Duodenal mucosa (tissue), 2 donors: ENCODE data around the gene KCTD3.

ENCODE experiments used
- H3K27ac ChIP-seq: one replicate; pipeline ENCODE4 v1.7.0; 2013; ENCODE audit warnings: low read depth, low read length
- H3K27me3 ChIP-seq, 2 donors: one replicate each; pipeline ENCODE4 v1.7.0; 2013; ENCODE audit warnings: low read length in 2 of 2, control low read depth in 1 of 2; ENCODE audit not compliant: insufficient read depth in 2 of 2, control insufficient read depth in 1 of 2
- H3K36me3 ChIP-seq, 2 donors: one replicate each; pipeline ENCODE4 v1.7.0; 2013; ENCODE audit warnings: low read length in 2 of 2, control low read depth in 1 of 2; ENCODE audit not compliant: insufficient read depth in 2 of 2, control insufficient read depth in 1 of 2
- H3K4me1 ChIP-seq, 2 donors: one replicate each; pipeline ENCODE4 v1.7.0; 2013; ENCODE audit warnings: low read length in 2 of 2, control low read depth in 1 of 2; ENCODE audit not compliant: insufficient read depth in 2 of 2, control insufficient read depth in 1 of 2
- H3K4me3 ChIP-seq, 2 donors: one replicate each; pipeline ENCODE4 v1.7.0; 2013; ENCODE audit warnings: low read length in 2 of 2, low read depth in 1 of 2
- H3K9ac ChIP-seq, 2 donors: one replicate each; pipeline ENCODE4 v1.7.0; 2013; ENCODE audit warnings: low read length in 2 of 2, low read depth in 1 of 2
- H3K9me3 ChIP-seq, 2 donors: one replicate each; pipeline ENCODE4 v1.7.0; 2013; ENCODE audit warnings: low read length in 2 of 2, control low read depth in 1 of 2; ENCODE audit not compliant: control insufficient read depth in 1 of 2

The KCTD3 gene

DNA sequence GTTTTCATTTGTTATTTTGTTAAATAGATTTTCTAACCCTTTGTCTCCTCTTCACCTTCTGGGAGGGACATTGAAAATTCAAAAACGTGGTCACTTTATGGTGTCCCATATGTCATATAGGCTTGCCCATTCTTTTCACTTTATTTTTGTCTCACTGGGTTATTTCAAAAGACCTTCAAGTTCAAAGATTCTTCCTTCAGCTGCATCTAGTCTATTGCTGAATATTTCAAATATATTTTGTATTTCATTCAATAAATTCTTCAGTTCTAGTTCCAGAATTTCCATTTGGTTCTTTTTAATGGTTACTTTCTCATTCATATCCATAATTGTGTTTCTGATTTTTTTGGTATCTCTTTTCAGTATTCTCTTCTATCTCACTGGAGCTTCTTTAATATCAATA, 11.6 kb upstream of the KCTD3 start:
- H3K4me1 ChIP-seq: peaks cover 18 to 21% of the 10 kb centered on the region in 2 donors
- H3K9me3 ChIP-seq: no peaks in the 10 kb centered on the region
- H3K27me3 ChIP-seq: no peaks in the 10 kb centered on the region
- H3K4me3 ChIP-seq: no peak overlapping the region
- H3K27ac ChIP-seq: no peak overlapping the region
- H3K36me3 ChIP-seq: no peaks in the 10 kb centered on the region
- no peak overlapping the region for H3K9ac ChIP-seq

DNA sequence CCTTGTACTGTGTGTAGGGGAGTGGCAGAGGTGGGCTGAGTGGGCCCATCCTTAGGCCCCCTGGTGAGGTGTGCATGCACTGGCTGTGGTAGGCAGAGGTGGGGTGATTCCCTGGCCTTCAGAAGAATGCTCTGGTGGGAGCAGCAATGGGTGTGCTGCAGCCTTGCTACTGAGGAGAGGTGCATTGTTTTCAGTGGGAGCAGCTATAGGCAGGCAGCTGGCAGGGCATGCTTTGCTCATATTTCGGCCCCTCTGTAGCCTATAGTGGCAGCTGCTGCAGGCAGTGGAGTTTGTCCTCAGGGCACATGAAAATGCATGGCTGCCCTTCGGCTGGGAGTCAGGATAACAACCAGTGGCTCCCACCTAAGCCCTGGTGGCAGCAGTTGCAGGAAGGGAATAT, 10.1 kb upstream of the KCTD3 start:
- peaks cover 18 to 21% of the 10 kb centered on the region in 2 donors for H3K4me1 ChIP-seq
- no peaks in the 10 kb centered on the region for H3K9me3 ChIP-seq
- H3K9ac ChIP-seq: no peak overlapping the region

DNA sequence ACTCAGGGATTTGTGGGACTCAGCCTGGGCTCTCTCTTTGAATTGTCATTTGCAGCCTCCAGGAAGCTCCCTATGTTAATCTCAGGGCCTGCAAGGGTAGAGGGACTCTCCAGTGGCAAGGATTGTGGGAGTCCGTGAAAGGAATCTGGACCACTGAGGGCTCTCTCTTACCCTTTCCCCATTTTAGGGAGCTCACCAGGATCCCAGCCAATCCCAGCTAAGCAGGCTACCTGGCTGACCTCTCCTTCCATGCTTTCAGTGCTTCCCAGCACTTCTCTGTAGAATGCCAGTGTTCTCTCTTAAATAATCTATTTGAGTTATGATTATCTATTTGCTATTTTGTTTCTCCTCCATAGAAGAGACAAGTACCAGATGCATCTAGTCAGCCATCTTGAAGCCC, 9.6 kb upstream of the KCTD3 start:
- H3K4me3 ChIP-seq: no peak overlapping the region

More for the DNA sequence above, 10.1 kb upstream of the KCTD3 start:
- H3K27me3 ChIP-seq: no peaks in the 10 kb centered on the region
- no peak overlapping the region for H3K27ac ChIP-seq
- H3K4me3 ChIP-seq: peak overlapping the region in 1 of 2 donors; percentile 16
- no peaks in the 10 kb centered on the region for H3K36me3 ChIP-seq

DNA sequence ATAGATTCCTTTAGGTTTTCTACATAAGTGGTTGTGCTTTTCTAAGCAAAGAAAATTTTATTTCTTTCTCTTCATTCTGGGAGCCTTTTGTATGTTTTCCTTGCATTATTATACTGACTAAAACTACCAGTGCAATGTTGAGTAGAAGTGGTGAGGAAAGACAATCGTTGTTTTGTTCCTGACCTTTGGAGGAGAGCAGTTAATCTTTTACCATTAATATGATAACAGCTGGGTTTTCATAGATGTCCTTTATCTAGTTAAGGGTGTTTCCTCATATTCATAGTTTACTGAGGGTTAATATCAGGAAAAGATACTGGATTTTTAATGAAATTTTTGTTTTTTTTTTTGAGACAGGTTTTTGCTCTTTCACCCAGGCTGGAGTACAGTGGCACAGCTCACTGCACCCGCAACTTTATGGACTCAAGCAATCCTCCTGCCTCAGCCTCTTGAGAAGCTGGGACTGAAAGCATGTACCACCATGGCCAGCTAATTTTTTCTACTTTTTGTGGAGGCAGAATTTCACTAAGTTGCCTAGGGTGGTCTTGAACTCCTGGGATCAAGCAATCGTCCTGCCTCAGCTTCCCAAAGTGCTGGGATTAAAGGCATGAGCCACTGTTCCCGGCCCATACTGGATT, 9.0 kb upstream of the KCTD3 start:
- no peaks in the 10 kb centered on the region for H3K27me3 ChIP-seq
- H3K4me3 ChIP-seq: no peak overlapping the region
- no peak overlapping the region for H3K27ac ChIP-seq
- H3K36me3 ChIP-seq: no peaks in the 10 kb centered on the region
- H3K9ac ChIP-seq: no peak overlapping the region
- peaks cover 18 to 21% of the 10 kb centered on the region in 2 donors for H3K4me1 ChIP-seq
- no peaks in the 10 kb centered on the region for H3K9me3 ChIP-seq

More for the DNA sequence above, 9.6 kb upstream of the KCTD3 start:
- Histone ChIP-seq H3K4me1 (peaks cover 18 to 21% of the 10 kb centered on the region in 2 donors), H3K9ac (no peak overlapping the region), H3K9me3 (no peaks in the 10 kb centered on the region), H3K36me3 (no peaks in the 10 kb centered on the region), H3K27me3 (no peaks in the 10 kb centered on the region), H3K27ac (no peak overlapping the region)

DNA sequence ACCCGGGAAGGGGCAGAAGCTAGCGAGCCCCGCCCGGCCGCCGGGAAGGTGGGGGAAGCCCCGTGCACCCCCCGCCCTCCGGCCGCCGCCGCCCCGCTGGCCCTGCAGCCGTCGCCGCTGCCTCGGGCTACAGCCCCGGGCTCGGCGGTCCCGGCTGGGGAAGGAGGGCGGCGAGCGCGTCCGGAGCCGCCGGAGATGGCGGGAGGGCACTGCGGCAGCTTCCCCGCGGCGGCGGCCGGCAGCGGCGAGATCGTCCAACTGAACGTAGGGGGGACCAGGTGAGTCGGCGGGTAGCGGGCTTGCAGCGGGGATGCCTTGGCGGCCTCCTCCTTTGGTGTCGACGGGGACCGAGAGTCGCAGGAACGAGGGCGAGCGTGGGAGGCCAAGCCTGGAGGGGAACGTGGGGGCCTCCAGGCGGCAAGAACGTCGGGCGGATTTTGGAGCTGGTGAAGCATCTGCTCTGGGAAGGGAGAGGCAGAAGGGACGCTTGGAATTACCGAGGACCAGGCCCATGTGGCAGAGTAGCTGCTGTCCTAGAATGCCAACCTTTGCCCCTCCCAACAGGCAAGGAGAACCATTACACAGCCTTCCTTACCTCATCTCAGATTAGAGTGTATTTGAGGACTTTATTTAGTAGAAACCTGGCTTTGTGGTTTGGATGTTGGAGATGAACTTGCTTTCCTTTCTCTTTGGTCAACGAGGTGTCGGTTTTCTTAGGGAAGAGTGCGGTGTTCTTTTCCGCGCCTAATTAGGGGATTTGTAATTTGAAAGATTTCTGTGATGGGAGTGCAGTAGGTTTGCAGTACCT, 591 bp downstream of the KCTD3 start:
- Histone ChIP-seq H3K4me1 (peaks cover 29 to 34% of the 10 kb centered on the region in 2 donors), H3K4me3 (peak overlapping the region; percentile 95 to 96), H3K9me3 (no peaks in the 10 kb centered on the region), H3K36me3 (no peaks in the 10 kb centered on the region), H3K27ac (peak overlapping the region; percentile 88), H3K9ac (peak overlapping the region; percentile 81 to 86), H3K27me3 (no peaks in the 10 kb centered on the region)

DNA sequence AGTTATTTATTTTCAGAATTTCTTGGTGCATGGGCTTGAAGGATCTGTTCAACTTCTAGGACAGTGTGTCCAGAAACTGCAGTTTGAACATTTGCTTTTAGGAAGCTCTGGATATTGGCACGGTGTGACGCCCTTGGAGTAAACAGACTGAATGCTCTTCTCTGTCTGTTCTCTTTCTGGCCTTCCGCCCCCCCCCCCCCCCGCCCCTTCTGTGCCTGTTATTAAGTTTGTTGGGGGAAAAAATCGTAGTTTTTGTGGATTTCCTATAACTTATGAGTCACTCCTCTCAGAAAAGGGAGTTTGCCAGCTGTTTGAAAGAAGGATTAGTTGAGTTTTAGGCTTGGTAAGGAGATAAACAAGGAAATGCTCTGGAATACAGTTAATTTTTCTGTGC, 1.2 kb downstream of the KCTD3 start:
- H3K36me3 ChIP-seq: no peaks in the 10 kb centered on the region
- peak overlapping the region; percentile 88 for H3K27ac ChIP-seq
- H3K9ac ChIP-seq: peak overlapping the region; percentile 81 to 86
- H3K4me1 ChIP-seq: peaks cover 35 to 40% of the 10 kb centered on the region in 2 donors
- no peaks in the 10 kb centered on the region for H3K27me3 ChIP-seq
- no peaks in the 10 kb centered on the region for H3K9me3 ChIP-seq
- peak overlapping the region; percentile 95 to 96 for H3K4me3 ChIP-seq

DNA sequence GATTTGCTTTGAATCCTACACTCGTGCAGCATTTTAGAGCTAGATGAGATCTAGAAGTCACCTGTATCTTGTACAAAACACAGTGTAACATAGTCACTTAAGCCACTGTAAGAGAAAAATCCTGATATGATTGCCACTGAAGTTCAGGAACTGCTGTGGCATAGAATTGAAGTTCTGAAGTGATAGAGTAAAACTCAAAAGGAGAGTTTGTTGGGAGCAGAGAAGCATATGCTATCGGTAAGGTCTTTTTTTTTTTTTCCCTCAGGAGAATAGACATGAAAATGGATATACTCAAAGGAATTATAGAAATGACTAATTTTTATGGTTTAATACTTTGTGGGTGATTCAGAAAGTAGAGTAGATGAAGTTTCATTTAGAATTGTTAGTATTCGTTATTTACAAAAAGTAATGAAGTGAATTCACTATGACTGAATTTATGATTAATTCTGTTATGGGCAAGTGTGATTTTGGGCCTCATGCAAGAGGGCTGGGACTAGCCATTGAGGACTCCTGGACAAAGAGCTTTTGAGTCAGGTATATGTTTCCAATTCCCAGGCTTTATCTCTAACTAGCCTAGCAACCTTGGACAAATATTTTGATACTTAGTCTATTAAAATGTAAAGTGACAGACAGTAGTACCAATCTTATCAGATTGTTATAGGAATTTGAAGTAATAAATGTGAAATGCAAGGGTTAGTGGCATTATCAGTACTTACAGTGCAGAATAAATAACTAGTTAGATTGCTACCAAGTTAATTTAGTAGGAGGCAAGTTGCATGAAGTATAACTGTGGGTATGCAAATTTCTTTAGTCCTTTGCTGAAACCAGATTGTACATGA, 3.1 kb downstream of the KCTD3 start:
- no peaks in the 10 kb centered on the region for H3K27me3 ChIP-seq
- no peak overlapping the region for H3K27ac ChIP-seq
- H3K4me1 ChIP-seq: peaks cover 38 to 42% of the 10 kb centered on the region in 2 donors
- no peaks in the 10 kb centered on the region for H3K9me3 ChIP-seq
- peaks cover 0 to 3% of the 10 kb centered on the region in 2 donors for H3K36me3 ChIP-seq
- H3K9ac ChIP-seq: peak overlapping the region in 1 of 2 donors; percentile 12
- H3K4me3 ChIP-seq: peak overlapping the region; percentile 30 to 45

DNA sequence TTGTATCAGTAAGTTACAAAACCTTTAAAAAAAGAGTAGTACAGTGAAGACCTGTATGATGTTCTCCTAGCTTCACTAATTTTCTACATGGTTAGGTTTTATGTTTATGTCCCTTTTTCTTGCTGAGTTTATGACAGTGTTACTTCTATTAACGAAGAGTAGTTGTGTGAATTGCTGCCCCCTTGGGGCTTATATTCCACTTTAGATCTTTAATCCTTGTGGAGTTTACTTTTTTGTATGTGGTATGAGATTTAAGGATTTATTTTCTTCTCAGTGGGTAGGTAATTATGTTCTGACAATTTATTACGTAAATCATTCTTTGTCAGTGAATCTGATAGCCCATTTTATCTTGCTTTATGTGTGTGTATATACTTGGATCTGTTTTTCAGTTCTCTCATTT, 14.8 kb downstream of the KCTD3 start:
- Histone ChIP-seq H3K4me3 (no peak overlapping the region), H3K9me3 (no peaks in the 10 kb centered on the region), H3K9ac (no peak overlapping the region), H3K27ac (no peak overlapping the region), H3K27me3 (no peaks in the 10 kb centered on the region), H3K36me3 (peaks cover 6 to 37% of the 10 kb centered on the region in 2 donors), H3K4me1 (no peaks in the 10 kb centered on the region)

DNA sequence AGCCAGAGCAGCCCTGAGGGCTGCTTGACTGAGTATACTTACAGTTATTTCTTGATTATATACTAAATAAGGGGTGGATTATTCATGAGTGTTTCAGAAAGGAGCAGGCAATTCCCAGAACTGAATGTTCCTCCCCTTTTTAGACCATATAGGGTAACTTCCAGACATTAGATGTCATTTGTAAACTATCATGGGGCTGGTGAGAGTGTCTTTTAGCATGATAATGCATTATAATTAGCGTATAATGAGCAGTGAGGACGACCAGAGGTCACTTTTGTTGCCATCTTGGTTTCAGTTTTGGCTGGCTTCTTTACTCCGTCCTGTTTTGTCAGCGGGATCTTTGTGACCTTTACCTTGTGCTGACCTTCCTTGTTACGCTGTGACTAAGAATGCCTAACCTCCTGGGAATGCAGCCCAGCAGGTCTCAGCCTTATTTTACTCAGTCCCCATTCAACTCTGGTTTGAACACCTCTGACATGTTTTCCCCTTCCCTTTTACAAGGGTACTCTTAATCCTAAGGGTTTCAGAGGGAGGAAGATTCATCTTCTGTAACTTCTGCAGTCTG, 16.2 kb downstream of the KCTD3 start:
- Histone ChIP-seq H3K4me1 (no peaks in the 10 kb centered on the region), H3K9me3 (no peaks in the 10 kb centered on the region), H3K27me3 (no peaks in the 10 kb centered on the region), H3K27ac (no peak overlapping the region), H3K9ac (no peak overlapping the region), H3K36me3 (peaks cover 8 to 30% of the 10 kb centered on the region in 2 donors), H3K4me3 (no peak overlapping the region)
